NB4 (cell line): ENCODE data around the gene OLFML1.

Source experiments
- DNase-seq: peaks from one replicate; pipeline ENCODE4 v3.0.0; 2010; ENCODE audit warnings: low read depth
- H3K4me3 ChIP-seq: one replicate; pipeline ENCODE4 v1.5.1; 2011; ENCODE audit warnings: mild to moderate bottlenecking, low read depth, low read length, moderate library complexity
- MYC ChIP-seq: IDR thresholded peaks from 2 replicates; pipeline ENCODE4 v1.6.1; 2011; ENCODE audit warnings: low read depth, low read length
- POLR2A ChIP-seq: IDR thresholded peaks from 2 replicates; pipeline ENCODE4 v1.6.1; 2011; ENCODE audit warnings: mild to moderate bottlenecking; ENCODE audit not compliant: insufficient read length; ENCODE audit errors: extremely low read depth
- TF ChIP-seq, protein P1 (sequence below): IDR thresholded peaks from one replicate; pipeline ENCODE4 v1.5.1; 2012; ENCODE audit warnings: low read depth, low read length
- TF ChIP-seq, protein P2 (sequence below): IDR thresholded peaks from 2 replicates; pipeline ENCODE4 v1.6.1; 2011; ENCODE audit warnings: low read depth, low read length

The OLFML1 gene

GRCh38 chr11:7449841-7450214 lies 35.5 kb upstream of the OLFML1 start:
- H3K4me3 ChIP-seq: no peak overlapping the region
- TF ChIP-seq, protein P1, sequence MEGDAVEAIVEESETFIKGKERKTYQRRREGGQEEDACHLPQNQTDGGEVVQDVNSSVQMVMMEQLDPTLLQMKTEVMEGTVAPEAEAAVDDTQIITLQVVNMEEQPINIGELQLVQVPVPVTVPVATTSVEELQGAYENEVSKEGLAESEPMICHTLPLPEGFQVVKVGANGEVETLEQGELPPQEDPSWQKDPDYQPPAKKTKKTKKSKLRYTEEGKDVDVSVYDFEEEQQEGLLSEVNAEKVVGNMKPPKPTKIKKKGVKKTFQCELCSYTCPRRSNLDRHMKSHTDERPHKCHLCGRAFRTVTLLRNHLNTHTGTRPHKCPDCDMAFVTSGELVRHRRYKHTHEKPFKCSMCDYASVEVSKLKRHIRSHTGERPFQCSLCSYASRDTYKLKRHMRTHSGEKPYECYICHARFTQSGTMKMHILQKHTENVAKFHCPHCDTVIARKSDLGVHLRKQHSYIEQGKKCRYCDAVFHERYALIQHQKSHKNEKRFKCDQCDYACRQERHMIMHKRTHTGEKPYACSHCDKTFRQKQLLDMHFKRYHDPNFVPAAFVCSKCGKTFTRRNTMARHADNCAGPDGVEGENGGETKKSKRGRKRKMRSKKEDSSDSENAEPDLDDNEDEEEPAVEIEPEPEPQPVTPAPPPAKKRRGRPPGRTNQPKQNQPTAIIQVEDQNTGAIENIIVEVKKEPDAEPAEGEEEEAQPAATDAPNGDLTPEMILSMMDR: no peak
- TF ChIP-seq POLR2A: no peak
- DNase-seq: no peak

DNA sequence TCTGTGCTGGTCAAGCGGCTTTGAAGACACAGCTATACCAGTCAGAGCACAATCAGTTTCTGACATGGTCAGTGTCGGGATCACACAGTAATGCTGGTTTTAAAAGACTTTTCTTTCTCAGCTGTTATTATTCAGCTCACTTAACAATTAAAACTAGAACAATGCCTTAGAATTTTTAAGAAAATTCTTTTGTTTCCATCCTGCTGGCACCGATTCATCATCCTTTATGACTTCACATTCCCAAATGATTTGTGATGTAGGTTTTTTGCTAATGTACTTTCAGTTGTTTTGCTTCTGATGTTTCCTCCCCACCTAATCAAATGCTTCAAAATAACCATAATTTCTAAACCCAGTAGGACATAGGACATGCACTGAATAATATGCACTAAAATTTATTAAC lies 34.5 kb upstream of the OLFML1 start:
- H3K4me3 ChIP-seq: no peak overlapping the region
- DNase-seq: no peak
- TF ChIP-seq, protein P1: no peak
- TF ChIP-seq MYC (no peak), POLR2A (no peak)
- TF ChIP-seq, protein P2, sequence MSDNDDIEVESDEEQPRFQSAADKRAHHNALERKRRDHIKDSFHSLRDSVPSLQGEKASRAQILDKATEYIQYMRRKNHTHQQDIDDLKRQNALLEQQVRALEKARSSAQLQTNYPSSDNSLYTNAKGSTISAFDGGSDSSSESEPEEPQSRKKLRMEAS: no peak

- no peak for DNase-seq
- H3K4me3 ChIP-seq: no peak overlapping the region
- no peak for TF ChIP-seq POLR2A
- TF ChIP-seq, protein P2: no peak
- no peak for TF ChIP-seq MYC
These were observed 33.8 kb upstream of the OLFML1 start for GRCh38 chr11:7451520-7451919.

- no peak for DNase-seq
- H3K4me3 ChIP-seq: no peak overlapping the region
- TF ChIP-seq POLR2A: no peak
- no peak for TF ChIP-seq MYC
These were observed 33.3 kb upstream of the OLFML1 start for GRCh38 chr11:7451952-7452494.

- H3K4me3 ChIP-seq: no peak overlapping the region
- DNase-seq: no peak
- TF ChIP-seq POLR2A (no peak), MYC (no peak)
- TF ChIP-seq, protein P2: no peak
- TF ChIP-seq, protein P1: no peak
These were observed 30.5 kb upstream of the OLFML1 start for GRCh38 chr11:7454854-7455253.

- TF ChIP-seq, protein P2: no peak
- TF ChIP-seq, protein P1: no peak
- TF ChIP-seq POLR2A (no peak), MYC (no peak)
- no peak overlapping the region for H3K4me3 ChIP-seq
- no peak for DNase-seq
These were observed 28.1 kb upstream of the OLFML1 start for GRCh38 chr11:7457211-7457610.

DNA sequence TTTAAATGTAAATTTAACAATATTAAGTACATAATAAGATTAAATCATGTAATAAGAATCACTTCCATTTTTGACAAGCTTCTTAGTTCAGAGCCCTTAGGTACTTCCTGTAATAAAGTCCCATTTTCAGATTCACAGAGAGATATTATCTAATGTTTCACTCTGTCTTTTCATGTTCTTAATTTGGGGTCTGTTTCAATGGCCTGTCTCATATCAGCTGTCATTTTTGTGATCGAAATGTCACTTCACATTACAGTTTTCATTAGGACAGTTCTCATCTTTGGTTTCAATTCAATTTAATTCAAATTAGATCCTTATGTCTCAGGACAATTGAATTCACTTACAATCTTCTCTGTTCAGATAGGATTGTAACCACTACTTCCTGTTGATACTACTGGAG lies 22.6 kb upstream of the OLFML1 start:
- no peak overlapping the region for H3K4me3 ChIP-seq
- no peak for DNase-seq
- TF ChIP-seq MYC (no peak), POLR2A (no peak)
- TF ChIP-seq, protein P1: no peak
- TF ChIP-seq, protein P2: no peak
